Measurements from ENCODE around the gene MERTK.
"Not testable (repeated sequence)": the region's sequence is repeated elsewhere in the genome, so short reads cannot be mapped to it uniquely, and the experiment has no call there.

- not testable (repeated sequence) for TF ChIP-seq CTCF, POLR2A (IDR thresholded peaks at IDR 0.05)
Measured at GRCh38 chr2:111860005-111860404, 38.4 kb upstream of the MERTK start.
